Kidney epithelial cell (primary cell): ENCODE measurements around the gene PTPRO. TPM values are rescaled to one million over a fixed set of nuclear protein-coding genes. Genes with fewer than 3 reads are reported as not detected.
"Not testable (repeated sequence)": the region's sequence is repeated elsewhere in the genome, so short reads cannot be mapped to it uniquely, and the experiment has no call there.

Source experiments
- DNase-seq: peaks from one replicate; pipeline ENCODE4 v3.0.0-alpha.2; 2010; ENCODE audit warnings: low read depth
- H3K27me3 ChIP-seq: 2 replicates; pipeline ENCODE4 v1.6.0; 2011; ENCODE audit warnings: low read length; ENCODE audit not compliant: control insufficient read depth, insufficient read depth
- H3K36me3 ChIP-seq: 2 replicates; pipeline ENCODE4 v1.5.1; 2011; ENCODE audit warnings: low read length; ENCODE audit not compliant: control insufficient read depth, insufficient read depth
- H3K4me3 ChIP-seq: 2 replicates; pipeline ENCODE4 v1.5.1; 2011; ENCODE audit warnings: low read depth, mild to moderate bottlenecking, control low read depth, low read length
- total RNA-seq: library from RNA; depleted of rRNA; stranded (reverse); fragments of >200 nt; gene quantifications from 2 replicates; pipeline ENCODE4 v1.2.3, GENCODE V29; 2015
- TF ChIP-seq, protein P1 (sequence below): IDR thresholded peaks from 2 replicates; pipeline ENCODE4 v1.5.1; 2011; ENCODE audit warnings: mild to moderate bottlenecking, moderate library complexity, low read length, control low read depth, inconsistent platforms; ENCODE audit not compliant: insufficient read depth, poor library complexity, severe bottlenecking

PTPRO gene
- total RNA-seq, 1 donor from 2014 or later: 3.7 TPM

DNA sequence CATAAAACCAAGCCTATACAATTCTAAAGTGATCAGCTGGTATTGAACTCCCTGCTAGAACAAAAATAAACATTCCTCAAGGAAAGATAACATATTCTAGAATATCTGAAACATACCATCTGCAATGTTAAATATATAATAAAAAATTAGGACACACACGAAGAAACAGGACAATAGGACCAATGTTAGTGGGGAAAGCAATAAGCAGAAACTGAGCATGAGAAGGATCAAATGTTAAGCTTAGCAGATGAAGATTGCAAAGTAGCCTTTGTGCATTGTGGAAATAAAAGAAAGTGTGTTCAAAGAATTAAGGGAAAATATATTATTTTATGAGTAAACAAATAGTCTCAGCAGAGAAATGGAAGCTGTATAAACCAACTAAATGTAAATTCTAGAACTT is 286.1 kb downstream of the PTPRO start:
- no peaks in the 10 kb centered on the region for H3K36me3 ChIP-seq
- no peak for DNase-seq
- TF ChIP-seq, protein P1, sequence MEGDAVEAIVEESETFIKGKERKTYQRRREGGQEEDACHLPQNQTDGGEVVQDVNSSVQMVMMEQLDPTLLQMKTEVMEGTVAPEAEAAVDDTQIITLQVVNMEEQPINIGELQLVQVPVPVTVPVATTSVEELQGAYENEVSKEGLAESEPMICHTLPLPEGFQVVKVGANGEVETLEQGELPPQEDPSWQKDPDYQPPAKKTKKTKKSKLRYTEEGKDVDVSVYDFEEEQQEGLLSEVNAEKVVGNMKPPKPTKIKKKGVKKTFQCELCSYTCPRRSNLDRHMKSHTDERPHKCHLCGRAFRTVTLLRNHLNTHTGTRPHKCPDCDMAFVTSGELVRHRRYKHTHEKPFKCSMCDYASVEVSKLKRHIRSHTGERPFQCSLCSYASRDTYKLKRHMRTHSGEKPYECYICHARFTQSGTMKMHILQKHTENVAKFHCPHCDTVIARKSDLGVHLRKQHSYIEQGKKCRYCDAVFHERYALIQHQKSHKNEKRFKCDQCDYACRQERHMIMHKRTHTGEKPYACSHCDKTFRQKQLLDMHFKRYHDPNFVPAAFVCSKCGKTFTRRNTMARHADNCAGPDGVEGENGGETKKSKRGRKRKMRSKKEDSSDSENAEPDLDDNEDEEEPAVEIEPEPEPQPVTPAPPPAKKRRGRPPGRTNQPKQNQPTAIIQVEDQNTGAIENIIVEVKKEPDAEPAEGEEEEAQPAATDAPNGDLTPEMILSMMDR: no peak
- H3K27me3 ChIP-seq: no peaks in the 10 kb centered on the region
- no peak overlapping the region for H3K4me3 ChIP-seq

DNA sequence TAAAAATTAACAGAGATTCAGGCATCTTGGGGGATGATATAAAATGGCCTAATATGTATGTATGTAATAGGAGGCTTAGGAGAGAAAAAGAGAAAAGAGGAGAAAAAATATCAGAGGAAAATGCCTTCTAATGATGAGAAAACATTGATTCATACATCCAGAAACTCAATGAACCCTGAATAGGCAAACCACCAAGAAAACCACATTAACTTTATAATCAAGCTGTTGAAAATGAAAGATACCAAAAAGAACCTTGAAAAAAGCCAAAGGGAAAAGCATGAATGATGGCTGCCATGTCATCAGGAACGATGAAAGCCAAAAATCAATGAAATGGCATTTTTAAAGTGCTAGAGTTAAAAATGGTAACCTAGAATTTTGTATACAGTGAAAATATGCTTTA is 286.6 kb downstream of the PTPRO start:
- Histone ChIP-seq H3K27me3 (no peaks in the 10 kb centered on the region), H3K36me3 (no peaks in the 10 kb centered on the region), H3K4me3 (no peak overlapping the region)
- TF ChIP-seq, protein P1: no peak
- DNase-seq: no peak

DNA sequence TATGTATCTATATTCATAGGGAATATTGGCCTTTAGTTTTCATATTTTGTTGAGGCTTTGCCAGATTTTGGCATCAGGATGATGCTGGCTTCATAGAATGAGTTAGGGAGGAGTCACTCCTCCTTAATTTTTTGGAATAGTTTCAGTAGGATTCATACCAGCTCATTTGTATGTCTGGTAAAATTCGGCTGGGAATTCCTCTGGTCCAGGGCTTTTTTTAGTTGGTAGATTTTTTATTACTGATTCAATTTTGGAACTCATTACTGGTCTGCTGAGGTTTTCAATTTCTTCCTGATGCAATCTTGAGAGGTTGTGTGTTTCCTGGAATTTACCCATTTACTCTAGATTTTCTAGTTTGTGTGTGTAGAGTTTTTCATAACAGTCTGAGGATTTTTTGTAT is 291.7 kb downstream of the PTPRO start:
- no peak for DNase-seq
- Histone ChIP-seq H3K27me3 (no peaks in the 10 kb centered on the region), H3K36me3 (no peaks in the 10 kb centered on the region), H3K4me3 (no peak overlapping the region)
- TF ChIP-seq, protein P1: no peak

DNA sequence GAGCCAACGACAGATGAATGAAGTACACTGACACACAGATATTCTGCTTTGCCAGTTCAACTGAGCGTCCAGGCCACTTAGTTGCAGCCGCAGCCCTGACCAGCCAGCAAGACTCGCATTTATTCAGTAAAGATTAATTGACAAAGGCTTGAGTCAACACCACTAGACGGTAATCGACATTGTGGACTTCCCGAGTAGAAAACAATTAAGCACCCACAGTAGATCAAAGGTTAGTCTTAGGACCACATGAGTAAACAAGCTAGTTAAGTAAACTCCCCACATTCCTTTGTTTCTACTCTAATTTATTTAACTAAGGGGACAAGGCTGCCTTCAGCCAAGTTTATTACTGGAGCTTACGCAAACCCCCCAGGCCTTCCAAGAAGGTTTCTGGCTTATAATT is 294.2 kb downstream of the PTPRO start:
- H3K4me3 ChIP-seq, H3K27me3 ChIP-seq, H3K36me3 ChIP-seq, DNase-seq: not testable (repeated sequence)

DNA sequence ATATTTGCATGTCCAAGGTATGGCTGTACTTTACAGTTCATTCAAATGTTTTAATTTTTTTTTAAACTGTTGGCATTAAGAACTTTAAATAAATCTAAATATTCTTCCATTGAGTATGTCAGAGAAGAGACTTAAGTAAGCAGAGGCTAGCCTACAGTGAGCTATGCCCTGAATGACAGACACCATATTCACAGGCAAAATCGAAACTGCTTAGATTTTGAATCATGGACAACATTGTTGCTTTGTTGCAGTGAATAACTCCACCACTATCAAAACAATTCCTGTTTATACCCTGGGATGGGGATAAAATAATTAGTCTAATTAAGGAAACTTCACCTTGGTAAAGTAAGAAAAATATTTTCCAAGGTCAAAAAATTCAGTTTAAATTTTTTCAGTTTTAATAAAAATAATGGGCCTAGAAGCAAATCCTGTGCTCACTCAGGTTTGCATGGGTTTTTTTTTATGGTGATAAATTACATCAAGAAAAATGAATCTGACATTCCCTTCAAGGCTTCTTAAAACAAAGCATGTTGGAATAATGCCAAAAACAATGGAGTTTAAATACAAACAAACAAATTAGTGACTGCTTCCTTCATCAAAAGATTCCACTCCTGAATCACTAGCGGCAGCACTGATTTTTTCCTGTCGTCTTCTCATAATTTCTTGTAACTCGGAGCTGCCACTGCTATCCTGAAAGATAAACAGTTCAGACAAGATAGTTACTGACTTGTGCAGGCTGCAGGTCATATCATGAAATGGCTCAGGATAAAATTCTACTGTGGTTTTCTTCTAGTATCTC is 298.6 kb downstream of the PTPRO start:
- no peaks in the 10 kb centered on the region for H3K27me3 ChIP-seq

DNA sequence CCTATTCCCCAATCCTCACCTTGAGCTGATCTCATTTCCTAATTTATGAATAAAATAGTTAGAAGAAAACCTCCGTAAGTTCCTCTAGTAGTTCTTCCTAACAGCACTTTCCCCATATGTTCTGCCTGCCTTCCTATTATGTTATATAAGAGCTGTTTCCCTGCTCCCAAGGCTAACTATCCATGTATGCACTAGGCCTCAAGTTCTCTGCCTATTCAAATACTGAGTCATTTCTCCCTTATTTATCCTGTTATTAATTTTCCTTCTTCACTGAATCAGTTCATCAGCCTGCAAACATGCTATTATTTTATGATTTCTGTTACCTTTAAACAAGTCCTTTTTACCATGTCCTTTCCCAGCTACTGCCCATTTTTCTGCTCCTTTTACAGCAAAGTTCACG is 302.8 kb downstream of the PTPRO start:
- Histone ChIP-seq H3K27me3 (no peaks in the 10 kb centered on the region), H3K4me3 (no peak overlapping the region), H3K36me3 (no peaks in the 10 kb centered on the region)
- TF ChIP-seq, protein P1: no peak
- no peak for DNase-seq

More for the DNA sequence above, 298.6 kb downstream of the PTPRO start:
- TF ChIP-seq, protein P1: no peak
- DNase-seq: no peak
- Histone ChIP-seq H3K4me3 (no peak overlapping the region), H3K36me3 (no peaks in the 10 kb centered on the region)
